HepG2 (cell line): ENCODE data around the gene FABP2. TPM values are rescaled to one million over a fixed set of nuclear protein-coding genes. Genes with fewer than 3 reads are reported as not detected.
"Not testable (repeated sequence)": the region's sequence is repeated elsewhere in the genome, so short reads cannot be mapped to it uniquely, and the experiment has no call there.

Experiments used
- ATAC-seq: fragments of 200-7000 bp; cut with Tn5 transposase; 3 replicates; pipeline ENCODE4 v1.9.1; 2020; ENCODE audit warnings: mild to moderate bottlenecking, moderate library complexity
- BruUV-seq: library from RNA; stranded (reverse); fragments of 400-500 nt; replicated peaks from 2 replicates; lab custom pipeline; 2021; lab: Mats Ljungman, UMichigan
- CTCF ChIA-PET: fragments of 300-600 bp; formaldehyde crosslinking; extraction: SDS; loops from one replicate; lab custom pipeline; 2021; ENCODE audit warnings: low total read pairs, inconsistent platforms, low intra/inter-chr PET ratio; lab: Yijun Ruan, JAX
- POLR2A ChIA-PET: fragments of 350-600 bp; sonication (Branson Sonifier 250); formaldehyde crosslinking; loops from one replicate; lab custom pipeline; 2020; ENCODE audit warnings: antibody characterized with exemption, inconsistent platforms; lab: Yijun Ruan, JAX
- DNase-seq: peaks from one replicate; pipeline ENCODE4 v3.0.0-alpha.2; 2015; ENCODE audit warnings: low spot score
- FAIRE-seq: peaks from 3 replicates; lab custom pipeline; 2011; peaks lifted over from hg19 to GRCh38; lab: Jason Lieb, UNC
- H2AFZ ChIP-seq: one replicate; pipeline ENCODE4 v1.6.1; 2011; ENCODE audit warnings: low read length, inconsistent platforms
- H3K27ac ChIP-seq: fragments of 300-600 bp; 3 replicates; pipeline ENCODE4 v1.8.0; 2011; ENCODE audit warnings: mixed run types, mild to moderate bottlenecking, mixed read lengths, low read length, inconsistent platforms; ENCODE audit not compliant: insufficient read depth; ENCODE audit errors: extremely low read length
- H3K27me3 ChIP-seq, 2 experiments: fragments of 200-600 bp in 1 of 2; 2 replicates in 1 of 2; 3 replicates in 1 of 2; pipeline versions ENCODE4 v1.6.0 to v1.8.0; 2011; ENCODE audit warnings: low read length in 2 of 2, mild to moderate bottlenecking in 2 of 2, moderate library complexity in 2 of 2, inconsistent platforms in 1 of 2; ENCODE audit not compliant: insufficient read depth in 2 of 2, control insufficient read depth in 1 of 2
- H3K36me3 ChIP-seq, 2 experiments: fragments of 200-600 bp in 1 of 2; replicated peaks in 1 of 2; 2 replicates in 1 of 2; 3 replicates in 1 of 2; pipeline versions ENCODE4 v1.5.1 to v1.8.0; 2011; ENCODE audit warnings: low read length in 2 of 2, inconsistent platforms in 1 of 2; ENCODE audit not compliant: insufficient read depth in 2 of 2, control insufficient read depth in 1 of 2
- H3K4me1 ChIP-seq: 2 replicates; pipeline ENCODE4 v1.5.1; 2012; ENCODE audit warnings: low read length, inconsistent platforms; ENCODE audit not compliant: insufficient read depth
- H3K4me2 ChIP-seq: 2 replicates; pipeline ENCODE4 v1.6.0; 2011; ENCODE audit warnings: low read depth, low read length, inconsistent platforms
- H3K4me3 ChIP-seq, 3 experiments: fragments of 200-600 bp in 1 of 3; sonication (generic), shearing (Covaris generic) in 1 of 3; replicated peaks in 1 of 3; 2 replicates each; pipeline ENCODE4 v1.5.1; 2011 to 2016; ENCODE audit warnings: low read length in 3 of 3, inconsistent platforms in 2 of 3, low read depth in 2 of 3, mild to moderate bottlenecking in 2 of 3, control low read depth in 1 of 3, mixed read lengths in 1 of 3; ENCODE audit not compliant: insufficient read depth in 1 of 3
- H3K79me2 ChIP-seq: one replicate; pipeline ENCODE4 v1.6.1; 2011; ENCODE audit warnings: low read length, inconsistent platforms; ENCODE audit not compliant: insufficient read depth
- H3K9ac ChIP-seq: 2 replicates; pipeline ENCODE4 v1.6.0; 2011; ENCODE audit warnings: mild to moderate bottlenecking, low read depth, low read length, inconsistent platforms; ENCODE audit not compliant: insufficient read depth
- H3K9me3 ChIP-seq: 2 replicates; pipeline ENCODE4 v1.5.1; 2012; ENCODE audit warnings: mild to moderate bottlenecking, low read length
- H4K20me1 ChIP-seq: 2 replicates; pipeline ENCODE4 v1.6.0; 2011; ENCODE audit warnings: inconsistent platforms, mild to moderate bottlenecking, low read length, moderate library complexity; ENCODE audit not compliant: insufficient read depth
- WGBS: methylation state at CpG from one replicate; pipeline ENCODE4 v1.1.6; 2017; ENCODE audit warnings: low lambda C conversion rate; 5-methylcytosine and 5-hydroxymethylcytosine counted together
- in situ Hi-C: cut with HindIII; loops from 2 replicates; pipeline ENCODE4 v1.10.0; 2017; ENCODE audit warnings: low pct_unique_long_range_greater_than_20kb; ENCODE audit not compliant: extremely low pct_ligation_motif_present
- intact Hi-C: fragments of 100-400 bp; cut with micrococcal nuclease; formaldehyde crosslinking; loops from one replicate; pipeline ENCODE4 v1.10.0; 2022; ENCODE audit not compliant: unreplicated experiment
- polyA plus RNA-seq, 8 experiments: library from polyadenylated mRNA; depleted of rRNA in 3 of 8; stranded (reverse) in 7 of 8; unstranded in 1 of 8; fragments of >200 nt; fragmentation: Illumina TruSeq in 4 of 8; extraction: Trizol in 4 of 8; gene quantifications; 2 replicates each; pipeline versions ENCODE4 v1.2.1 to v1.2.3, GENCODE V29; 2011 to 2016; ENCODE audit warnings: low read depth in 4 of 8, missing spikeins in 1 of 8, mixed read lengths in 1 of 8; ENCODE audit not compliant: insufficient read depth in 1 of 8
- total RNA-seq, 5 experiments: library from RNA; depleted of rRNA; stranded (reverse); fragments of >200 nt; fragmentation: Illumina TruSeq; extraction: Trizol; gene quantifications; 2 replicates each; pipeline ENCODE4 v1.2.3, GENCODE V29; 2016; ENCODE audit warnings: low read depth in 1 of 5

FABP2 gene
- total and polyA plus RNA-seq, 2 of the 13 experiments (the other 11 are each of a cell fraction or from before 2014, with no cell fraction given) = 0.78 to 1.2 TPM

DNA sequence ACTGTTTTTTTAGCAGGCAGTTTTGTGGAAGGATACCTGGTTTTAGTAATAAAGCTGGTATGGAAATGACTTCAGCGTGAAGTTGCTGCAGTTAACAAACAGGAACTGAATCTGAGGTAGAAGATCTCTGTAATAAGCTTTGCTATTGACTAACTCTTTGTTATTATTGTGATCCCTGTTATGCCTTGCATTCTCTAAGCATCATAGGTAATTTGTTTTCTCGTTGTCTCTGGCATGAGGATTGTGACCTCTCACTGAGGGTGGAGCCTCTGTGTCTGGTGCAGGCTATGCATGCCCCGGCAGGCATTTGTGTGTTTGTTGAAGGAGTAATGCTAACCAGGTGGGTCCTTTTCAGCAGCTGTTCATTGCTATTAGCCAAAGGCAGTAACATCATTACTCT is 31.4 kb upstream of the FABP2 start:
- H3K27ac ChIP-seq, BruUV-seq, H4K20me1 ChIP-seq, CTCF ChIA-PET, H3K4me2 ChIP-seq, FAIRE-seq, H3K9me3 ChIP-seq, intact Hi-C loops, H3K4me1 ChIP-seq, H3K9ac ChIP-seq, H3K4me3 ChIP-seq, POLR2A ChIA-PET, DNase-seq, H3K36me3 ChIP-seq, in situ Hi-C loops, ATAC-seq, H2AFZ ChIP-seq, H3K79me2 ChIP-seq, H3K27me3 ChIP-seq: not testable (repeated sequence)
- whole genome bisulfite sequencing = 70% methylated on average over 2 of the region's 3 CpGs

- H2AFZ ChIP-seq, H3K36me3 ChIP-seq, intact Hi-C loops, H3K27me3 ChIP-seq, H3K27ac ChIP-seq, CTCF ChIA-PET, H3K79me2 ChIP-seq, POLR2A ChIA-PET, H3K4me2 ChIP-seq, H3K4me3 ChIP-seq, H3K9me3 ChIP-seq, H4K20me1 ChIP-seq, in situ Hi-C loops, H3K9ac ChIP-seq, DNase-seq, FAIRE-seq, H3K4me1 ChIP-seq, ATAC-seq, BruUV-seq: not testable (repeated sequence)
- 100% methylated on average over 1 of the region's 1 CpG for WGBS
Observed at GRCh38 chr4:119348169-119348568, 26.2 kb upstream of the FABP2 start.

- FAIRE-seq = peak; percentile 30
- in situ Hi-C loops, H4K20me1 ChIP-seq, H3K27ac ChIP-seq, DNase-seq, H3K4me2 ChIP-seq, intact Hi-C loops, BruUV-seq, POLR2A ChIA-PET, H3K36me3 ChIP-seq, H3K4me3 ChIP-seq, H3K9ac ChIP-seq, H3K4me1 ChIP-seq, H3K79me2 ChIP-seq, H3K9me3 ChIP-seq, ATAC-seq, H3K27me3 ChIP-seq, CTCF ChIA-PET, H2AFZ ChIP-seq: not testable (repeated sequence)
- no CpG with 5 or more reads among the region's 2 CpGs for WGBS
Observed at GRCh38 chr4:119343293-119343692, 21.4 kb upstream of the FABP2 start.

- H3K4me3 ChIP-seq, H3K9me3 ChIP-seq, H3K36me3 ChIP-seq, DNase-seq, ATAC-seq, H3K9ac ChIP-seq, H4K20me1 ChIP-seq, H2AFZ ChIP-seq, CTCF ChIA-PET, FAIRE-seq, H3K27me3 ChIP-seq, intact Hi-C loops, BruUV-seq, H3K79me2 ChIP-seq, H3K4me1 ChIP-seq, H3K4me2 ChIP-seq, in situ Hi-C loops, H3K27ac ChIP-seq: not testable (repeated sequence)
- POLR2A ChIA-PET = interaction anchor here (1.1 kb wide), 1 partner anchor 39 kb away, joined by 3 read pairs; a partner anchor contains a TSS
Observed at GRCh38 chr4:119339895-119340294, 18.0 kb upstream of the FABP2 start.
